HG02588 (cell line): ENCODE results near the gene ANGPTL8.

ENCODE experiments used
- ATAC-seq: cut with Tn5 transposase; IDR thresholded peaks from one replicate; pipeline ENCODE4 v1.9.1; 2021; ENCODE audit warnings: mild to moderate bottlenecking, moderate library complexity; ENCODE audit not compliant: unreplicated experiment

The ANGPTL8 gene

DNA sequence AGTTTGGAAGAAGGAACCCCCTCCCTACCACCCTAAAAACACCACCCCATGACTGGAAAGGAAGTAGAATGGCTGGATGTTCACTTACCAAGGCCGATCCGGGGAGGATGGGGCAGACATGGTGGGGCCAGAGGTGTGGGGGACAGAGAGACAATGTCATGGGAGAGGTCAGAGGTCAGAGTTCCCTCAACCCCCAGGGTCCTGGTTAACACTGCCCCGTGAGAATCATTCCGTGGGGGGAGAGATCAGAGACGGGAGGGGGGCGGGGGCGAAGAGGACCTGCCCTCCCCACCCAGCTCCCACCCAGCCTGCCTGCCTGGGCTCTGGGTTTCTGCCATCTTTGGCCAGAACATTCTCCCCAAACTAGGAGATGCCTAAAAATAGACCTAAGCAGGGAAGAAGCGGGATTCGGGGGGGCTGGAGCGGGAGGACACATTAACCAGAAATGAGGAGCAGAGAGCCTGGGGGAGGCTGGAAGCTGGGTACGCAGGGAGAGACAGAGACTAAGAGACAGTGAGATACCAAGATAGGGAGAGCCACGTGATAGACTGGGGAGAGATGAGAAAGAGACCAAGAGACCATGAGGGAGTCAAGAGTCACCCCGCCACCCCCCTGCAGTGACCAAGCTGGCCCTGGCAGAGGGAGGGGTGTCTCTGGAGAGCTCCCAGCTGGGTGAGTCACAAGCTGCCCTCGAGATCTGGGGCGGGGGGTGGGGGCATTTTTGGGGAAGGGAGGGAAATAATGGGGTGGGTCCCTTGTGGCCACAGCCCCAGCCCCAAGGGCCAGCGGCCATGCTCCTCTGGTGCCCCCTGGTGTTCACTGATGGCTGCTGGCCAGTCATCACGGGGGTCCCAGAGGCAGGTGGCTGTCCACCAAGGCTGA lies 36.0 kb upstream of the ANGPTL8 start:
- ATAC-seq: no peak

DNA sequence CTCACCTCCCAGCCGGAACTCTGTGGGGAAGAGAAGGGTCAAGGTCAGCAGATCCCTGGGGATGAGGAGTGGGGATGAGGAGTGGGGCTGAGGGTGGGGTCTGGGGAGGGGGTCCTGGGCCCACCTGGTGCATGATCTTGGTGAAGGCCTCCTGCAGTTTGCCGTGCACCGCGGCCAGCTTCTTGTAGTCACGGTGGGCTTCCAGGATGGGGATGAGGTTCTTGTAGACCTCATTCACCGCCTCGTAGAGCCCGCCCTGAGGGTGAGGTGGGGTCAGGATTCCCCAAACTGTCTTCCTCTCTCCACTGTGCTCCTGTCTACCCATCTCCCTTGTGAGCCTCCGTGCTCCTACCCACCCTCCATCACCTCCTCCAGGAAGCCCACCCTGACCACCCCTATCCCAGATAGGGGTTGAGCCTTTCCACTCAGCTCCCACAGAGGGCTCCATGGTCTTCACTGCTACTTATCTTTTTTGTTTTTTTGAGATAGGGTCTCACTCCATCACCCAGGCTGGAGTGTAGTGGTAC lies 35.3 kb upstream of the ANGPTL8 start:
- ATAC-seq: no peak

DNA sequence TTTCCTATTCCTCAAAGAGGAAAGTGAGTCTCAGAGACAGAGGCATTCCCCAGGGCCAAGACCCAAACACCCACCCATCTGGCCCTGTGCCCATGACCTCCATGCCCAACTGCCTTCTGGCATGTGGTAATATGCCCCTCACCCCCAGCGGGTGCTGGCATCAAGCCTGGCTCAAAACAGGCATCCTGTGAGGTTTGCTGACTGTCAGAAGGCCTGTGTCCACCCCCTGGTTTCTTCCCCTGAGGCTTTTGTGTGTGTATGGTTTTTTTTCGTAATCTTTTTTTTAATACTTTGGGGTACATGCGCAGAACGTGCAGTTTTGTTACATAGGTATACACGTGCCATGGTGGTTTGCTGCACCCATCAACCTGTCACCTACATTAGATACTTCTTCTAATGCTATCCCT lies 34.5 kb upstream of the ANGPTL8 start:
- ATAC-seq: no peak

DNA sequence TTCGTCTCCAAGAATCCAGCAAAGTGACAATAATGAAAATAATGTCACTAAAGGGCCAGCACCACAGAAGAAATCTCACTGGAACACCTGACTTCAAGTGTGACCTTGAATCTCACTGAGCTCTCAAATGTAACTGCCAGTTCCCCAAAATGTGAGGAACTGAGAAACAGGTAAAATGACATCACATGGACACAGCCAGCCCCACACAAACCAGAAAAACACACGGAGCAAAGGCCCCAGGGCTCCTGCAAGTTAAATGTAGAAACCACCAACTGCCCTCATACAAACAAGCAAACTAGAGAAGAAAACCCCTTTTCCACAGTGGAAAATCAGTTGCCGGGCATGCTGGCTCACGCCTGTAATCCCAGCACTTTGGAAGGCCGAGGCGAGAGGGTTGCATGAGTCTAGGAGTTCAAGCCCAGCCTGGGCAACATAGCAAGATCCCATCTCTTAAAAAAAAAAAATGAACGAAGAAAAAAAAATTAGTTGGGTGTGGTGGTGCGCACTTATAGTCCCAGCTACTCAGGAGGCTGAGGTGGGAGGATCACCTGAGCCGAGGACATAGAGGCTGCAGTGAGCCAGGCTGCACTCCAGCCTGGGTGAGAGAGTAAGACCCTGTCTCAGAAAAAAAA lies 33.4 kb upstream of the ANGPTL8 start:
- no peak for ATAC-seq

DNA sequence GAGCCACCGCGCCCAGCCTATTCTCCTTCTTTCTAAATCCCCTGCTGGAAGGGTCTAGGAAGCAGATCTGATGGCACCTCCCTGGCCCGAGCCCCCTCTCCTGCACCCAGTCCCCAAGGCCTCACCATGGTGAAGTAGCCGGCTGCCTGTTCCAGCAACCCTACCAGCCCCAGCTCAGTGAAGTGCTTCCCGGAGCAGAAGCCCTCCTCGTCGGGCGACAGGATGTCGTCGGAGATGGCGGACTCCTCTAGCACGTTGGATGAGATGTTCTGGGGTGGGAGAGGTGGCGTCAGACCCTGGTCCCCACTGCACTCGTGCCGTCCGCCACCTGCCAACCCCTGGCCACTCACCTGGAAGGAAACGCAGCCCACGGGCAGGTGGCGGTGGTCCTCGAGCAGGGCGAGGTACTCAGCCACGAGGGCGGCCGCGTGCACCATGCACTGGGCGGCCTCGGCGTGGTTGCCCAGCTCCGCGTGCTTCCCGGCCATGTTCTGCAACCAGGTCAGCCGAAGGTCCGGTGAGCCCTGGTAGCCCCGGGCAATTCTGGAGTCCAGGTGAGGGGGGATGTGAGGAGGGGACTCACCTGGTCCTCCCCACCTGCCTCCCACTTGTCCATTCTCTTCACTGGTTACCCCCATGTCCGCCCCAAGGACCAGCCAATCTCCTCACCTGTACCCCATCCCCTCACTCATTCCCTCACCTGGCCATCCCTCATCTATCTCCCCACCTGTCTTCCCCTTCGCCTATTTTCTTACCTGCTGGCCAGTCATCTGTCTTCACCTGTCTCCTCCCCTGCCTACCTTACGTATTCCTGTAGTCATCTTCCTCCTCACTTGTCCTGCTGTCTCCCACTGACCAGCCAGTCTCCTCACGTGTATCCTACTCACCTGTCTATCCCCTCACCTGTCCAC lies 30.6 kb upstream of the ANGPTL8 start:
- ATAC-seq: no peak

DNA sequence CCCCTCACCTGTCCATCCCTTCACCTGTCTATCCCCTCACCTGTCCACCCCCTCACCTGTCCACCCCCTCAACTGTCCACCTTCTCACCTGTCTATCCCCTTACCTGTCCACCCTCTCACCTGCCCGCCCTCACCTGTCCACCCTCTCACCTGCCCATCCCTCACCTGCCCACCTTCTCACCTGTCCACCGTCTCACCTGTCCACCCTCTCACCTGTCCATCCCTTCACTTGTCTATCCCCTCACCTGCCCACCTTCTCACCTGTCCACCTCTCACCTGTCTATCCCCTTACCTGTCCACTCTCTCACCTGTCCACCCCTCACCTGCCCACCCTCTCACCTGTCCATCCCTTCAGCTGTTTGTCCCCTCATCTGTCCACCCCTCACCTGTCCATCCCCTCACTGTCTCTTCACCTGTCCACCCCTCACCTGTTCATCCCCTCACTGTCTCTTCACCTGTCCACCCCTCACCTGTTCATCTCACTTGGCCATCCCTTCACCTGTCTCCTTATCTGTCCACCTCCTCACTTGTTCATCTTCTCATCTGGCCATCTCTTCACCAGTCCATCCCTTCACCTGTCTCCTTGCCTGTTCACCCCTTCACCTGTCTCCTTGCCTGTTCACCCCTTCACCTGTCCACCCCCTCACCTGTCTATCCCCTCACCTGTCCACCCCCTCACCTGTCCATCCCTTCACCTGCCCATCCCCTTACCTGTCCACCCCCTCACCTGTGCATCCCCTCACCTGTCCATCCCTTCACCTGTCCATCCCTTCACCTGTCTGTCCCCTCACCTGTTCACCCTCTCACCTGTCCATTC lies 29.4 kb upstream of the ANGPTL8 start:
- no peak for ATAC-seq

DNA sequence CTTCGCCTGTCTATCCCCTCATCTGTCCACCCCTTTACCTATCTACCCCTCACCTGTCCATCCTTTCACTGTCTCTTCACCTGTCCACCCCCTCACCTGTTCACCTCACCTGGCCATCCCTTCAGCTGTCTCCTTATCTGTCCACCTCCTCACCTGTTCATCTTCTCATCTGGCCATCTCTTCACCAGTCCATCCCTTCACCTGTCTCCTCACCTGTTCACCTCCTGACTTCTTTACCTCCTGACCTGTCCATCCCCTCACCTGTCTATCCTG lies 28.8 kb upstream of the ANGPTL8 start:
- ATAC-seq: no peak

DNA sequence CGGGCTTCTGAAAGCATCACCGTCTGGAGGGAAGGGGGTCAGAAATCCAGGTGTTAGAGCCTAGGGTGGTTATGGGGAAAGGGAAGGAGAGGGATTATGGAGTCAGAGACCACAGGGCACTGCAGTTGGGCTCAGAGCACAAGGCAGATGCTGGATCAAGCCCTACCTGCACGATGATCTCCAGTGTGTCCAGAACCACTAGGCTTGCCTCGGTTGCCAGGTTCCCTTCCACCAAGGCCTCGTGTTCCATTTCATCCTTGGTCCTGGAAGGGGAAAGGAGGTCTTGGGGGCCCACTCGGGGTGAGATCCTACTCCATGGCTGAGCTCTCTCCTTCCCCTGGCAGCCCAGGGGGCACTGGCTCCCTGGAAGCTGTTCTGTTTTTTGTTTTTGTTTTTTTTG lies 25.0 kb upstream of the ANGPTL8 start:
- no peak for ATAC-seq

DNA sequence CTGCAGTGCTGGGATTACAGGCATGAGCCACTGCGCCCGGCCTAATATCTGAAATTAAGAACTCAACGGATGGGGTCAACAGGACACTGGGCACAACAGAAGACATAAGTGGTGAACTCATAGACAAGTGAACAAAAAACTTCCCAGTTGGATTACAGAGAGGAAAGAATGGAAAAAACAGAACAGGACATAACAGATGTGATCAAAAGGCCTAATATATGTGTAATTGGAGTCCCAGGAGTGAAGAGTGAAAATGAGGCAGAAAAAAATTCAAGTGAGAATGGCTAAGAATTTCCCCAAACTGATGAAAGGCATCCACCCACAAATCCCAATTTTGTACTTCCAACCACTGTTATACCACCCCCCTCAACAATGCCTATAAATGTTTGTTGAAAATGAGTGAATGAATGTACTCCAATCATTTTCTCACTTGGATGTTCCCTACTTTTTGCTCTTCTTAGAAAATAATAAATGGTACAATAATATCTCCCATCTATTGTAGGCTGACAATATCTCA lies 18.3 kb upstream of the ANGPTL8 start:
- no peak for ATAC-seq

DNA sequence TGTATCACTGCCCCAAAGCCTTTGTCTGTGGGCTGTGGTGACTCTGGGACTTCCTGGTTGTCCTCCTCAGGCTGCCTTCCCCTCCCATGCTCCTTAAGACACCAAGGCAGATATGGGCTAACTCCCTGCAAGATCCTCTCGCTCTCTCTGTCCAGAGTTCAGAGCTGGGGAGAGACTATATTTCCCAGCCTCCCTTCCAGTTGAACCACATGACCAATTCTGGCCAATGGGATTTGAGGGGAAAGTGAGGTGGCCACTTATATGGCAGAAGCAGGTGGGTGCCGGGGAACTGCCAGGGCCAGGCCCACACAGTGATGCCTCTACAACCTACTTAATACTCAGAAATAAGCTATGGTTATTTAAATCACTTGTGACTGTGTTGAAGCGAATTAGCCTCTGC lies 16.2 kb upstream of the ANGPTL8 start:
- no peak for ATAC-seq

DNA sequence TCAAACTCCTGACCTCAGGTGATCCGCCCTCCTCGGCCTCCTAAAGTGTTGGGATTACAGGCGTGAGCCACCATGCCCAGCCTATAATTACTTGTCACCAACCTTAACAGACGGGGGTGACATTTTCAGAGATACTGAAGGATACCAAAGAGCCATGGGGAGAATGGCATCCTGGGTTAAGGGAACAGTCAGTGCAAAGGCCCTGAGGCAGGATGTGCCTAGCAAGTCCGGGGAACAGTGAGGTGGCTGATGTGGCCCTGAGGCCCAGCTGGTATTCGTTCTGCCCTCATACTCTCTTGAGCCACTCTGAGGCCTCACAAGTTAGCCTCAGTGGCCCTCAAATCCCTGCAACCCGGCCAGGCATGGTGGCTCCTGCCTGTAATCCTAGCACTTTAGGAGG lies 15.0 kb upstream of the ANGPTL8 start:
- ATAC-seq: no peak

DNA sequence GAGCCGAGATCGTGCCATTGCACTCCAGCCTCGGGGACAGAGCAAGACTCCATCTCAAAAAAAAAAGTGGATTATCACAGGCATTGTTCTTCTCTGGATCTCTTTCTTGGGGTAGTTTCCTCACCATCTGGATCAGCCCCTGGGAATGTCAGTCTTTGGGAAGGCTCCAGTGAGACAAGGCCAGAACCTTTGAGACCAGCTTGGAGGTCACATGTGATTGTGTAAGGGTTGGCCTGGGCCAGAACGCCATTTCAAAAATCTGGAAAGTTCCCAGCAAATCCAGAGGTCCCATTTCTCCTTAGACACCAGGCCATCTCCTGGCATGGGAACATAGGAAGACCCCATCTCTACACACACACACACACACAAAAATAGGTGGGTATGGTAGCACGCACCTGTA lies 14.2 kb upstream of the ANGPTL8 start:
- no peak for ATAC-seq

DNA sequence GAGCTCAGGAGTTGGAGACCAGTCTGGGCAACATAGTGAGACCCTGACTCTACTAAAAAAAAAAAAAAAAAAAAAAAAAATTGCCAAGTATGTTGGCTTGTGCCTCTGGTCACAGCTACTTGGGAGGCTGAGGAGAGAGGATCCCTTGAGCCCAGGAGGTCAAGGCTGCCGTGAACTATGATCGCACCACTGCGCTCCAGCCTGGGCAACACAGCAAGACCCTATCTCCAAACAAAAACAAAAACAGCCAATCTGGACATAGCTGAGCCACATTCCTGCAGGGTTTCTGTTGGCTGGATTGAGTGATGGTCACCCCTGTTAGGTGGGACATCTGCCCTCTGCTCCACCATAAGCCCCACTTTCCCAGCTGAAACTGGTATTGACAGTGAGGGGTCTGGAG lies 13.6 kb upstream of the ANGPTL8 start:
- no peak for ATAC-seq

DNA sequence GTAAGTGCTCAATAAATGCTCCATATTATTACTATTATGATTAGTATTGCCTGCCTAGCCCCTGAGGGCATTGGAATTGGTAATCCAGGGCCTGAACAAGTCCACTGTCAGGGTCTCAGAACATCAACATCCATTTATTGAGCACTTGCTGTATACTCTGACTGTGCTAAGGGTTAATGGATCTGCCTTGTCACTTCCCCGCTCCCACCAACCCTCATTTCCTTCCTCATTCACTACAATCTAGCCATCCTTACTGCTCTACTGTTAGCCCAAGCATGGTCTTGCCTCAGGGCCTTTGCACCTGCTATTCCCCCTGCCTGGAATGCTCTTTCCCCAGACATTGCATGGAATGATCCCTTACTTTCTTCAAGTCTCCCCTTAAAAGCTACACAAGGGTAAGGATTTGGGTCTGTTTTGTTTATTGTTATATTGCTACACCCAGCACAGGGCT lies 12.7 kb upstream of the ANGPTL8 start:
- no peak for ATAC-seq

DNA sequence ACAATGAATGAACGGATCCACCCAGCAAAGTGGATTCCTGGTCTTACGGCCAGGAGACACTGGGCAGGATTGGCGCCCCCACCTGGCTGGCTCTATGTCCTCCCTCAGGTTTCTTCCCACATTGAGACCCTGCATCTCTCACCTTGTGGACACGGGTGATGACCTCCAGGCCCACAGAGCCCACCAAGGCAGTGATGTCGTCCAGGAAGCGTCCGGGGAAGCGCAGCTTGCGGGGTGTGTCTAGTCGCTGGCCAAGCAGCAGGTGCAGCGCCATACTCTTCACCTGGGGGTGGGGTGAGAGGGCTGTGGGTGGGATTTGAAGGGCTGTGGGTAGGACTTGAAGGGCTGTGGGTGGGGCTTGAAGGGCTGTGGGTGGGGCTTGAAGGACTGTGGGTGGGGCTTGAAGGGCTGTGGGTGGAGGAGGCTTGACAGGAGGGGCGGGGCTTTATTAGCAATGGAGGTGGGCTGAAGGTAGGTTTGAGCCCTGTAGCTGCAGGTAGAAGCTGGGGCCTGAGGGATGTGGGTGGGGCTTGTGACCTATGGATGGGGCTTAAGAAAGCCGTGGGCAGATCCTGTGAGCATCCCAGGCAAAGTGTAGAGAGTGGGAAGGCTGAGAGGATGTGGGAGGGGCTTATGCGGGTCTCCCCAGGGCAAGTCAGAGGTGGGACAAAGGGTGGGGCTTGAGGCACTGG lies 12.1 kb upstream of the ANGPTL8 start:
- ATAC-seq: no peak

DNA sequence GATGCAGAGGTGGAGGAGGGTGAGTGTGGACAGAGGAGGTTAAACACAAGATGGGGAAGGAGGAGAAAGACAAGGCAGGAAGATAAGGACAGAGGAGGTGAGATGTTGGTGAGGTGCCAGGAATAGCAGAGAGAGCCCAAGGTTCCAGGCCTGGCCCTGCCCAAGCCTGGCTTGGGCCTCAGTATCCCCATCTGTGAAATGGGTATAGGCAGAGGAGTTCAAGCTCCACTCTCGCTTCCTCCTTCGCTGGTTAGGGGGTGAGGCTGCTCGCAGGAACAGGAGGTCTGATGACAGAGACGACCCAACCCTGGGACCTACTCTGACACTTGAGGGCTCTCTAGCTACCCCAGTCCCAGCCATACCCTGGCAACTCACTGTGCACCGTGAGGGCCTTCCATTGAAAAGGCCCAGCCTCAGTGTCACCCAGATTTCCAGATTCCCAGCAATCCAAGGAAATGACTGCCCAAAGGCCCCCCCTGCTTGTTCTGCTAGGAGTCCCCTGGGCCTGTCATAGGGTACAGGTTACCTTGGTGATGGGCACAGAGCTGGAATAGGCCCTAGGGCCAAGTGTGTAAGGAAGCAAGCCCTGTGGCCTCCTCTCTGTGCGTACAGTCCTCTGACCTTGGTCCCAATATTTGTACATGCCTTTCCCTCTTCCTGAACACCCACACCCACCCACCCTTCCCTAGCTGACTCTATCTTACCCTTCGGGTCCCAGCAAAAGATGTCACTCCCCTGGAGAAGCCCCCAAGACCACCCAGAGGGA lies 8.6 kb upstream of the ANGPTL8 start:
- no peak for ATAC-seq

DNA sequence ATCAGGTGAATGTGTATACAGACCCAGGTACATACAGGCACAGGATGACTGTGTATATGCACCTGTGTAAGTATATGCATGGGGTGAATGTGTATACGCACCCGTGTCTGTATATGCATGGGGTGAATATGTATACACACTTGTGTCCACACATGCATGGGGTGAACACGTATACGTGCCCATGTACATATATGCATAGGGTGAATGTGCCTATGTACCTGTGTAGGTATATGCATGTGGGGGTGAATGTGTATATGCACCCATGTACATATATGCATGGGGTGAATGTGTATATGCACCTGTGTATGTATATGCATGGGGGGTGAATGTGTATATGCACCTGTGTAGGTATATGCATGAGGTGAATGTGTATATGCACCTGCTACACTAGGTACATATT lies 6.9 kb upstream of the ANGPTL8 start:
- no peak for ATAC-seq

DNA sequence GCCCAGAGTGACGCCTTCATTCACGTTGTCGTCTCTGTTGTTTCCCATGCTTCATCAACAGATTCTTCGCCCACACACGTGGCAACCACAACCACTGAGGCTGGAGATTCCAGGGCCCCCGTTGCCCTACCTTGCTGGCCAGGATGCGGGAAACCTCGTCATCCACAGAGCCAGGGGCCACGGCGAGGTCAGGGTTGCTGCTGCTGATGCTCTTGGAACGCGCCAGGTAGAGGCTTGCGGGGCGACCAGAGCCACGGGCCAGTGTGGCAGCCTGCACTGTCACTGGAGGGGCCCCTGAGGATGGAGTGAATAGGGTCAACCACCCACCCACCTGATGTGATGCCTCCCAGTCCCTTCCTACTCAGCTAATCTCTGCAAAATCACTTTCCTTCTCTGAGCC lies 6.3 kb upstream of the ANGPTL8 start:
- ATAC-seq: no peak

DNA sequence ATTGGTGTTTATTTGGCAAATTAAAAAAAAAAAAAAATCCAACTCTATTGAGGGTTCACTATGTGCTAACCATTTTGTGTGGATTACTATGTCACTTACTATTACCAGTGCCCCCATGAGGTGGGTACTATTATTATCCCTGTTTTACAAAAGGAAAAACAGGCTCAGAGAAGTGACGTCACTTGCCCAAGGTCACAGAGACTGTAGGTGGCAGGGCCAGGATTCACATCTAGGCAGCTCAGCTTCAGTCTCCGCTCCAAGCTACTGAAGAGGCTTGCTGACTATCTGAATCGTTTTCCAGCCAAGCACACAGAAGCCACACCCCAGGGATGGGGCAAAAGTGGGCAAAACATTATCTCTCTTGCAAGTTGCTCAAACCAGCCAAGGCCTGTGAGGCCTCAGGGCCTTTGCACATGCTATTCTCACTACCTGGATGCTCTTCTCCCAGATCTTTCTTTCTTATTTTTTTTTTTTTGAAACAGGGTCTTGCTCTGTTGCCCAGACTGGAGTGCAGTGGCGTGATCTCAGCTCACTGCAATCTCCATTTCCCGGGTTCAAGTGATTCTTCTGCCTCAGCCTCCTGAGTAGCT lies 4.8 kb upstream of the ANGPTL8 start:
- no peak for ATAC-seq
